Ureter (tissue), 1 donor: ENCODE data around the gene GRSF1. TPM values are rescaled to one million over a fixed set of nuclear protein-coding genes. Genes with fewer than 3 reads are reported as not detected.
"Not testable (repeated sequence)": the region's sequence is repeated elsewhere in the genome, so short reads cannot be mapped to it uniquely, and the experiment has no call there.

Experiments used
- DNase-seq: peaks from one replicate; pipeline ENCODE4 v3.0.0-alpha.2; 2020; ENCODE audit warnings: low spot score
- total RNA-seq: library from RNA; stranded (reverse); gene quantifications from one replicate; pipeline ENCODE4 v1.2.4, GENCODE V29; 2023
- donor health status: DM: yes; HTN: yes; CAD: no.

The GRSF1 gene
- 72.4 TPM for total RNA-seq

GRCh38 chr4:70839589-70840093, at the start of gene GRSF1:
Gene GRSF1 (minus strand): TSS chr4:70839890. CDS start chr4:70839827, 63 bp downstream.
- peak; percentile 97 for DNase-seq

GRCh38 chr4:70885174-70885573, 45.5 kb upstream of the GRSF1 start:
- DNase-seq: no peak

- DNase-seq: no peak
These were observed 41.0 kb upstream of the GRSF1 start for GRCh38 chr4:70880739-70881138.

- DNase-seq: no peak
These were observed 37.9 kb upstream of the GRSF1 start for GRCh38 chr4:70877556-70877955.

- no peak for DNase-seq
These were observed 34.8 kb upstream of the GRSF1 start for GRCh38 chr4:70874268-70875156.

GRCh38 chr4:70873216-70873615, 33.5 kb upstream of the GRSF1 start:
- DNase-seq: no peak

- no peak for DNase-seq
These were observed 29.1 kb upstream of the GRSF1 start for GRCh38 chr4:70868778-70869177.

GRCh38 chr4:70863099-70863790, 23.6 kb upstream of the GRSF1 start:
- no peak for DNase-seq

GRCh38 chr4:70859066-70859465, 19.4 kb upstream of the GRSF1 start:
- DNase-seq: no peak

- no peak for DNase-seq
These were observed 18.8 kb upstream of the GRSF1 start for GRCh38 chr4:70858454-70858853.

- no peak for DNase-seq
These were observed 15.8 kb upstream of the GRSF1 start for GRCh38 chr4:70855464-70855863.

GRCh38 chr4:70849291-70849690, 9.6 kb upstream of the GRSF1 start:
- DNase-seq: no peak

GRCh38 chr4:70844180-70844579, 4.5 kb upstream of the GRSF1 start:
- no peak for DNase-seq

GRCh38 chr4:70842761-70843435, 3.2 kb upstream of the GRSF1 start:
- no peak for DNase-seq

- no peak for DNase-seq
These were observed 2.3 kb upstream of the GRSF1 start for GRCh38 chr4:70841951-70842350.

GRCh38 chr4:70841211-70841610, 1.5 kb upstream of the GRSF1 start:
- no peak for DNase-seq

GRCh38 chr4:70840631-70841030, 941 bp upstream of the GRSF1 start:
- DNase-seq: not testable (repeated sequence)

GRCh38 chr4:70840137-70840536, 447 bp upstream of the GRSF1 start:
- DNase-seq: peak; percentile 57

GRCh38 chr4:70838666-70839588, 763 bp downstream of the GRSF1 start:
- peak; percentile 70 for DNase-seq

- no peak for DNase-seq
These were observed 1.5 kb downstream of the GRSF1 start for GRCh38 chr4:70838204-70838603.

GRCh38 chr4:70836081-70836480, 3.6 kb downstream of the GRSF1 start:
- DNase-seq: no peak
